ENCODE measurements around the gene SARS1. TPM values are rescaled to one million over a fixed set of nuclear protein-coding genes. Genes with fewer than 3 reads are reported as not detected.

The SARS1 gene
- total and polyA plus RNA-seq, 2 of the 13 experiments (the other 11 are each of a cell fraction or from before 2014, with no cell fraction given): 103 to 134 TPM

DNA sequence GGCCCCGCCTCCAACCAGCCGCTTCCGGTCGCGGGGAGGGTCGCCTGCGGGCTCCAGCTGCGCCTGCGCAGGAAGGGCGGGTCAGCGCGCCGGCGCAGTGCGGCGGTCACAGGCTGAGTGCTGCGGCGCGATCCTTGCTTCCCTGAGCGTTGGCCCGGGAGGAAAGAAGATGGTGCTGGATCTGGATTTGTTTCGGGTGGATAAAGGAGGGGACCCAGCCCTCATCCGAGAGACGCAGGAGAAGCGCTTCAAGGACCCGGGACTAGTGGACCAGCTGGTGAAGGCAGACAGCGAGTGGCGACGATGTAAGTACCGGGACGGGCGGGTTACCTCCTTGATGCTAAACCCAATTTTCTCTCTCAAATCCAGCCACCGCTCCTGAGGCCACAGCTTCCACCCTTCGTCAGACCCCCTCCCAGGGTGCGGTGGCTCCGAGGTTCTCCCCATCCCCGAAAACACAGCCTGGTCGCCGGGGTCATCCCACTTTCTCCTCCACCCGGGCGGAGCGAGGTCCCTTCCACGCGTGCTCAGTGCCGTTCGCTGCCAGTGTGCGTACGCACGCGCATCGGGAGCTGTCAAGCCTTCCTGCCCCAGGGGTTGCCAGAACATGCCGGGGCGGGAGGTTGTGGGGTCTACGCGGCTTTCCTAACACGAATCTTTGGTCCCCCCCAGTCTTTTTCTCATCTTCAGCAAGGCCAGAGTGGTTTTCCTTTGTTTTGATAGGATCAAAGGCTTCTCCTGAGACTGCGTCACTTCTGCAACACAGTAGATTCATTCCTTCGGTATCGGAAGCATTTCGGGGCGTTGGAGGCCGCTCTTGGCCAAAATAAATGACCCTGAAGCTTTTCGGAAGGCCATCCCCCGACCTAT lies at the start of gene SARS1 (continued):
- no peak for TF ChIP-seq ZNF20 (CRISPR knock-in tag; IDR thresholded peaks at IDR 0.05)
- TF ChIP-seq ZNF557 (CRISPR knock-in tag; IDR thresholded peaks at IDR 0.05): no peak
- TF ChIP-seq, protein P1, sequence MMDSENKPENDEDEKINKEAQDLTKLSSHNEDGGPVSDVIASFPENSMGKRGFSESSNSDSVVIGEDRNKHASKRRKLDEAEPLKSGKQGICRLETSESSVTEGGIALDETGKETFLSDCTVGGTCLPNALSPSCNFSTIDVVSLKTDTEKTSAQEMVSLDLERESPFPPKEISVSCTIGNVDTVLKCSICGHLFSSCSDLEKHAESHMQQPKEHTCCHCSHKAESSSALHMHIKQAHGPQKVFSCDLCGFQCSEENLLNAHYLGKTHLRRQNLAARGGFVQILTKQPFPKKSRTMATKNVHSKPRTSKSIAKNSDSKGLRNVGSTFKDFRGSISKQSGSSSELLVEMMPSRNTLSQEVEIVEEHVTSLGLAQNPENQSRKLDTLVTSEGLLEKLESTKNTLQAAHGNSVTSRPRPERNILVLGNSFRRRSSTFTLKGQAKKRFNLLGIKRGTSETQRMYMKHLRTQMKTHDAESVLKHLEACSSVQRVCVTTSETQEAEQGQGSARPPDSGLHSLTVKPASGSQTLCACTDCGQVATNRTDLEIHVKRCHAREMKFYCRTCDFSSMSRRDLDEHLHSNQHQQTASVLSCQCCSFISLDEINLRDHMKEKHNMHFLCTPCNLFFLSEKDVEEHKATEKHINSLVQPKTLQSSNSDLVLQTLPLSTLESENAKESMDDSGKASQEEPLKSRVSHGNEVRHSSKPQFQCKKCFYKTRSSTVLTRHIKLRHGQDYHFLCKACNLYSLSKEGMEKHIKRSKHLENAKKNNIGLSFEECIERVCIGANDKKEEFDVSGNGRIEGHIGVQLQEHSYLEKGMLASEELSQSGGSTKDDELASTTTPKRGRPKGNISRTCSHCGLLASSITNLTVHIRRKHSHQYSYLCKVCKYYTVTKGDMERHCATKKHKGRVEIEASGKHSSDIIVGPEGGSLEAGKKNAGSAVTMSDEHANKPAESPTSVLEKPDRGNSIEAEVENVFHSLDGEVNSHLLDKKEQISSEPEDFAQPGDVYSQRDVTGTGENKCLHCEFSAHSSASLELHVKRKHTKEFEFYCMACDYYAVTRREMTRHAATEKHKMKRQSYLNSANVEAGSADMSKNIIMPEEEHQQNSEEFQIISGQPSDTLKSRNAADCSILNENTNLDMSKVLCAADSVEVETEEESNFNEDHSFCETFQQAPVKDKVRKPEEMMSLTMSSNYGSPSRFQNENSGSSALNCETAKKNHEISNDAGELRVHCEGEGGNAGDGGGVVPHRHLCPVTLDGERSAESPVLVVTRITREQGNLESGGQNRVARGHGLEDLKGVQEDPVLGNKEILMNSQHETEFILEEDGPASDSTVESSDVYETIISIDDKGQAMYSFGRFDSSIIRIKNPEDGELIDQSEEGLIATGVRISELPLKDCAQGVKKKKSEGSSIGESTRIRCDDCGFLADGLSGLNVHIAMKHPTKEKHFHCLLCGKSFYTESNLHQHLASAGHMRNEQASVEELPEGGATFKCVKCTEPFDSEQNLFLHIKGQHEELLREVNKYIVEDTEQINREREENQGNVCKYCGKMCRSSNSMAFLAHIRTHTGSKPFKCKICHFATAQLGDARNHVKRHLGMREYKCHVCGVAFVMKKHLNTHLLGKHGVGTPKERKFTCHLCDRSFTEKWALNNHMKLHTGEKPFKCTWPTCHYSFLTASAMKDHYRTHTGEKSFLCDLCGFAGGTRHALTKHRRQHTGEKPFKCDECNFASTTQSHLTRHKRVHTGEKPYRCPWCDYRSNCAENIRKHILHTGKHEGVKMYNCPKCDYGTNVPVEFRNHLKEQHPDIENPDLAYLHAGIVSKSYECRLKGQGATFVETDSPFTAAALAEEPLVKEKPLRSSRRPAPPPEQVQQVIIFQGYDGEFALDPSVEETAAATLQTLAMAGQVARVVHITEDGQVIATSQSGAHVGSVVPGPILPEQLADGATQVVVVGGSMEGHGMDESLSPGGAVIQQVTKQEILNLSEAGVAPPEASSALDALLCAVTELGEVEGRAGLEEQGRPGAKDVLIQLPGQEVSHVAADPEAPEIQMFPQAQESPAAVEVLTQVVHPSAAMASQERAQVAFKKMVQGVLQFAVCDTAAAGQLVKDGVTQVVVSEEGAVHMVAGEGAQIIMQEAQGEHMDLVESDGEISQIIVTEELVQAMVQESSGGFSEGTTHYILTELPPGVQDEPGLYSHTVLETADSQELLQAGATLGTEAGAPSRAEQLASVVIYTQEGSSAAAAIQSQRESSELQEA (CRISPR knock-in tag; IDR thresholded peaks at IDR 0.05; ENCODE audit: not compliant biosample characterization): no peak
- TF ChIP-seq, protein P2, sequence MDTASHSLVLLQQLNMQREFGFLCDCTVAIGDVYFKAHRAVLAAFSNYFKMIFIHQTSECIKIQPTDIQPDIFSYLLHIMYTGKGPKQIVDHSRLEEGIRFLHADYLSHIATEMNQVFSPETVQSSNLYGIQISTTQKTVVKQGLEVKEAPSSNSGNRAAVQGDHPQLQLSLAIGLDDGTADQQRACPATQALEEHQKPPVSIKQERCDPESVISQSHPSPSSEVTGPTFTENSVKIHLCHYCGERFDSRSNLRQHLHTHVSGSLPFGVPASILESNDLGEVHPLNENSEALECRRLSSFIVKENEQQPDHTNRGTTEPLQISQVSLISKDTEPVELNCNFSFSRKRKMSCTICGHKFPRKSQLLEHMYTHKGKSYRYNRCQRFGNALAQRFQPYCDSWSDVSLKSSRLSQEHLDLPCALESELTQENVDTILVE (CRISPR knock-in tag; IDR thresholded peaks at IDR 0.05): no peak
- no peak for TF ChIP-seq ZNF235 (CRISPR knock-in tag; IDR thresholded peaks at IDR 0.05; ENCODE audit: borderline replicate concordance)
- no peak; the same call in 1 of the 2 replicates for TF ChIP-seq MAF1 (CRISPR knock-in tag; IDR thresholded peaks at IDR 0.05; ENCODE audit: borderline replicate concordance)
- no peak for TF ChIP-seq SMAD1 (CRISPR knock-in tag; IDR thresholded peaks at IDR 0.05; ENCODE audit: borderline replicate concordance, low read depth)
- TF ChIP-seq ZNF354B (CRISPR knock-in tag; IDR thresholded peaks at IDR 0.05): no peak
- TF ChIP-seq ARID2 (CRISPR knock-in tag; IDR thresholded peaks at IDR 0.05; ENCODE audit: borderline replicate concordance): no peak
- no peak for TF ChIP-seq HOXA7 (CRISPR knock-in tag; IDR thresholded peaks at IDR 0.05)
- no peak for TF ChIP-seq ETV6 (CRISPR knock-in tag; conservative IDR thresholded peaks at IDR 0.05)
- no peak for TF ChIP-seq CBX1 (IDR thresholded peaks at IDR 0.05; ENCODE audit: low read depth)
- peak; percentile 34; the same call in 1 of the 2 replicates for TF ChIP-seq SIN3A (IDR thresholded peaks at IDR 0.05; ENCODE audit: borderline replicate concordance, low read depth, low read length)
- TF ChIP-seq FOSL1 (CRISPR knock-in tag; IDR thresholded peaks at IDR 0.05; ENCODE audit: borderline replicate concordance): no peak
- TF ChIP-seq, protein P3, sequence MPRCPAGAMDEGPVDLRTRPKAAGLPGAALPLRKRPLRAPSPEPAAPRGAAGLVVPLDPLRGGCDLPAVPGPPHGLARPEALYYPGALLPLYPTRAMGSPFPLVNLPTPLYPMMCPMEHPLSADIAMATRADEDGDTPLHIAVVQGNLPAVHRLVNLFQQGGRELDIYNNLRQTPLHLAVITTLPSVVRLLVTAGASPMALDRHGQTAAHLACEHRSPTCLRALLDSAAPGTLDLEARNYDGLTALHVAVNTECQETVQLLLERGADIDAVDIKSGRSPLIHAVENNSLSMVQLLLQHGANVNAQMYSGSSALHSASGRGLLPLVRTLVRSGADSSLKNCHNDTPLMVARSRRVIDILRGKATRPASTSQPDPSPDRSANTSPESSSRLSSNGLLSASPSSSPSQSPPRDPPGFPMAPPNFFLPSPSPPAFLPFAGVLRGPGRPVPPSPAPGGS (CRISPR knock-in tag; IDR thresholded peaks at IDR 0.05): no peak; the same call in 1 of the 2 replicates
- TF ChIP-seq, protein P4, sequence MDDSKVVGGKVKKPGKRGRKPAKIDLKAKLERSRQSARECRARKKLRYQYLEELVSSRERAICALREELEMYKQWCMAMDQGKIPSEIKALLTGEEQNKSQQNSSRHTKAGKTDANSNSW (CRISPR knock-in tag; IDR thresholded peaks at IDR 0.05; ENCODE audit: borderline replicate concordance): no peak; the same call in 1 of the 2 replicates
- no peak for TF ChIP-seq NCOA5 (CRISPR knock-in tag; IDR thresholded peaks at IDR 0.05)
- TF ChIP-seq ZEB1 (IDR thresholded peaks at IDR 0.05; ENCODE audit: insufficient replicate concordance, low read depth): no peak

Data from HepG2 (cell line).